NCI-H1694 treated with DMSO at 0.1 percent for 48 hours (cell line): ENCODE results near the gene OGFR.
"Not testable (repeated sequence)": the region's sequence is repeated elsewhere in the genome, so short reads cannot be mapped to it uniquely, and the experiment has no call there.

Experiments used
- DNase-seq: peaks from one replicate; lab custom pipeline; 2025; lab: John Stamatoyannopoulos, UW

OGFR gene

GRCh38 chr20:62839816-62840215 lies 35.2 kb downstream of the OGFR start:
- no peak for DNase-seq

- no peak for DNase-seq
Observed at GRCh38 chr20:62840244-62841197, 35.9 kb downstream of the OGFR start.

- DNase-seq, result no peak
Observed at GRCh38 chr20:62841705-62842212, 37.1 kb downstream of the OGFR start.

- no peak for DNase-seq
Observed at GRCh38 chr20:62843656-62844055, 39.0 kb downstream of the OGFR start.

GRCh38 chr20:62844182-62844581 lies 39.5 kb downstream of the OGFR start:
- DNase-seq, result no peak

- DNase-seq, result no peak
Observed at GRCh38 chr20:62845416-62846160, 41.0 kb downstream of the OGFR start.

- peak; percentile 89 for DNase-seq
Observed at GRCh38 chr20:62846166-62846890, 41.7 kb downstream of the OGFR start.

GRCh38 chr20:62848917-62849316 lies 44.3 kb downstream of the OGFR start:
- DNase-seq, result not testable (repeated sequence)

GRCh38 chr20:62849431-62849830 lies 44.8 kb downstream of the OGFR start:
- DNase-seq, result no peak

GRCh38 chr20:62850333-62850974 lies 45.8 kb downstream of the OGFR start:
- DNase-seq, result no peak

- no peak for DNase-seq
Observed at GRCh38 chr20:62852196-62852595, 47.6 kb downstream of the OGFR start.

GRCh38 chr20:62852841-62853240 lies 48.2 kb downstream of the OGFR start:
- DNase-seq, result no peak

- DNase-seq, result not testable (repeated sequence)
Observed at GRCh38 chr20:62853304-62853703, 48.7 kb downstream of the OGFR start.

GRCh38 chr20:62854121-62854520 lies 49.5 kb downstream of the OGFR start:
- no peak for DNase-seq

- DNase-seq, result no peak
Observed at GRCh38 chr20:62855120-62855519, 50.5 kb downstream of the OGFR start.

GRCh38 chr20:62856931-62857619 lies 52.4 kb downstream of the OGFR start:
- no peak for DNase-seq

GRCh38 chr20:62858058-62858830 lies 53.6 kb downstream of the OGFR start:
- DNase-seq, result no peak

GRCh38 chr20:62859721-62860120 lies 55.1 kb downstream of the OGFR start:
- DNase-seq, result no peak

- peak; percentile 16 for DNase-seq
Observed at GRCh38 chr20:62860391-62860923, 55.8 kb downstream of the OGFR start.
